ENCODE data around the gene ZNF566. TPM values are rescaled to one million over a fixed set of nuclear protein-coding genes. Genes with fewer than 3 reads are reported as not detected.
A peak's percentile ranks its signal among the peaks of the same experiment; 100 is the strongest.

ZNF566 gene
- total RNA-seq, 4 donors from 2014 or later = 7.3 to 14.6 (median 9.9) TPM

DNA sequence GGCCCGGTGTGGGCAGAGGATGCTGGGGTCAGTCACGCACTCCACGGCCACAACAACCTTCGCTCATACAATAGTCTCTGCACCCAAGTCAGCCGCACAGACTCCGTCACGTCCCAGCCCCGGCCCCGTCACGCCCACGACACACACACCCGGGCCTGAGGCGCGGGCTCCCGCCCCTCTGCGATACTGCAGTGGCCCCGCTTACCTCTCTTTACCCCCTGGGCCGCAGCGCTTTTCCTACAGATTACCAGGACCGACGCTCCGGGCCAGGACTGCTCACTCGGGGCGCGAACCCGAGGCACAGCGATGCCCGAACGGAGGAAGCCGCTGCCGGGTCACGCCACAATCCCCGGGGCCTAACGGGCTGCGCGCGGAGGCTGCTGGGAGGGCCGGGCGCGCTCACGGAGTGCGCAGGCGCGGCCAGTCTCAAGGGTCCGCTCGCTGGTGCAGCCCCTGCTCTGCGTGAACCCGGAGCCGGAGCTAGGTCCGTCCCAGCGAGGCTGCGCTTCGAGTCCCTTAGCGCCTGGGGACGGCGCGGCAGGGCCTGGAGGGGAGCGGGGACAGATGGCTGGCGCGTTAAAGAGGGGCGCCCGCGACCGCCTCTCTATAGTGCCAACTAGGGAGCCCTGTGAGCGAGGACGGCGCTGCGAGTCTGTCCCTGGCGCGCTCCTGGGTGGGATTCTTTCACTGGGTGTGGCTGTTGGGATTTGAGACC, 70.9 kb downstream of the ZNF566 start, which contains the start of gene ZFP82:
TSS of gene ZFP82 (minus strand) at position 358 of the 715 bp plus-strand sequence. CDS start 8,855 bp downstream, outside the sequence.
- peaks cover 16 to 41% (median 25%) of the 10 kb centered on the region in 4 donors for H3K4me1 ChIP-seq
- H3K4me3 ChIP-seq = peak within 1 kb of the TSS; percentile 77 to 88 (median 80)
- under 1% methylated on average over 23 of the region's 70 CpGs for WGBS
- H3K27me3 ChIP-seq = peaks cover 0 to 8% (median 0%) of the 10 kb centered on the region in 4 donors
- peaks cover 0 to 5% (median 0%) of the 10 kb centered on the region in 4 donors for H3K36me3 ChIP-seq
- TF ChIP-seq, protein P1, sequence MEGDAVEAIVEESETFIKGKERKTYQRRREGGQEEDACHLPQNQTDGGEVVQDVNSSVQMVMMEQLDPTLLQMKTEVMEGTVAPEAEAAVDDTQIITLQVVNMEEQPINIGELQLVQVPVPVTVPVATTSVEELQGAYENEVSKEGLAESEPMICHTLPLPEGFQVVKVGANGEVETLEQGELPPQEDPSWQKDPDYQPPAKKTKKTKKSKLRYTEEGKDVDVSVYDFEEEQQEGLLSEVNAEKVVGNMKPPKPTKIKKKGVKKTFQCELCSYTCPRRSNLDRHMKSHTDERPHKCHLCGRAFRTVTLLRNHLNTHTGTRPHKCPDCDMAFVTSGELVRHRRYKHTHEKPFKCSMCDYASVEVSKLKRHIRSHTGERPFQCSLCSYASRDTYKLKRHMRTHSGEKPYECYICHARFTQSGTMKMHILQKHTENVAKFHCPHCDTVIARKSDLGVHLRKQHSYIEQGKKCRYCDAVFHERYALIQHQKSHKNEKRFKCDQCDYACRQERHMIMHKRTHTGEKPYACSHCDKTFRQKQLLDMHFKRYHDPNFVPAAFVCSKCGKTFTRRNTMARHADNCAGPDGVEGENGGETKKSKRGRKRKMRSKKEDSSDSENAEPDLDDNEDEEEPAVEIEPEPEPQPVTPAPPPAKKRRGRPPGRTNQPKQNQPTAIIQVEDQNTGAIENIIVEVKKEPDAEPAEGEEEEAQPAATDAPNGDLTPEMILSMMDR (IDR thresholded peaks at IDR 0.05) = no peak
- TF ChIP-seq POLR2AphosphoS5 (IDR thresholded peaks at IDR 0.05) = peak; percentile 88
- TF ChIP-seq EP300 (IDR thresholded peaks at IDR 0.05) = no peak
- intact Hi-C loops (cut with DNase I) = no loop called here
- peak within 1 kb of the TSS; percentile 90 to 93 (median 92) for H3K27ac ChIP-seq (replicated peaks in 1 of 4)
- DNase-seq (ENCODE audit: extremely low spot score) = peak; percentile 92
- H3K9me3 ChIP-seq = no peaks in the 10 kb centered on the region

DNA sequence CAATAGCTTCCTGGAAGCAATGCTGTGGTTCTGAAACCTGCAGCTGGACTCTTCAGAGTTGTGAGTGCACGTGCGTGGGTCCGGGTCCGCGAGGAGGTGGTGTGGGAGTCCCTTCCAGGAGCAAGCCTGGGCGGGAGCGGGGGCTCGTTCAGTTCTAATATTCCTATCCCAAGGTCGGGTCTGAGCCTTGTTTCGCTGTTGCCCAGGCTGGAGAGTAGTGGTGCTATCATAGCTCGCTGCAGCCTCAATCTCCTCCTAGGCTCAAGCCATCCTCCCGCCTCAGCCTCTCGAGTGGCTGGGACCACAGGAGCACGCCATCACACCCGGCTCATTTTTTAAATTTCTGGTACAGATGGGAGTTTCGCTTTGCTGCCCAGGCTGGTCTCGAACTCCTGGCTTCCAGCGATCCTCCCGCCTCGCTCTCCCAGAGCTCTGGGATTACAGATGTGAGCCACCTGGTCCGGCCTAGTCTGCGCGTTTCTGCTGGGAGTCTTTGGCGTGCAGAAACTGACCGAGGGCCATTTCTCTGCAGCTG, 71.5 kb downstream of the ZNF566 start:
- peaks cover 0 to 8% (median 0%) of the 10 kb centered on the region in 4 donors for H3K36me3 ChIP-seq
- H3K27ac ChIP-seq (replicated peaks in 1 of 4) = peak overlapping the region; percentile 90 to 93 (median 92)
- H3K4me1 ChIP-seq = peaks cover 16 to 41% (median 25%) of the 10 kb centered on the region in 4 donors
- H3K4me3 ChIP-seq = peak overlapping the region; percentile 77 to 88 (median 80)
- H3K27me3 ChIP-seq = peaks cover 0 to 8% (median 0%) of the 10 kb centered on the region in 4 donors
- no peak for DNase-seq (ENCODE audit: extremely low spot score)
- intact Hi-C loops (cut with DNase I) = no loop called here
- TF ChIP-seq, protein P1 (IDR thresholded peaks at IDR 0.05) = no peak
- TF ChIP-seq POLR2A (IDR thresholded peaks at IDR 0.05; ENCODE audit: low read depth) (no peak), POLR2AphosphoS5 (IDR thresholded peaks at IDR 0.05) (no peak)
- no peaks in the 10 kb centered on the region for H3K9me3 ChIP-seq
- WGBS = 1% methylated on average over 10 of the region's 25 CpGs

DNA sequence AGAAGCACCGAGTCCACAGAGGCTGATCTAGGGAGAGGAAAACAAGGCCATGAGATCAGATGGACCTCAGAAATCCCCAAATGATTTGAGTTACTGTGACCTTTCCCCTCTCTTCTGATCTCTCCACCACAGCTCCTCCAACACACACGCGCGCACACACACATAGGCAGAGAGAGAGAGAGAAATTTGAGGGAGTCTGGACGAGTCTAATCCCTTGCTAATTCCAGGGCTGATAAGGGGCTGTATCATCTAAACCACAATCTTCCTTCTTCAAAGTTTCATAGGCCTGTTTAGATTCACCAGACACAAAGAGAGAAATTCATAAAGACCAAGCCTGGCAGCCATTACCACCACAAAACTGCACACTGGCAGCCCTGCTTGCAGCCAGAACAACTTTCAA, 79.5 kb downstream of the ZNF566 start:
- H3K4me3 ChIP-seq = no peak overlapping the region
- H3K36me3 ChIP-seq = peaks cover 38 to 58% (median 49%) of the 10 kb centered on the region in 4 donors
- 97% methylated on average over 5 of the region's 5 CpGs for WGBS
- no peak overlapping the region for H3K27ac ChIP-seq (replicated peaks in 1 of 4)
- H3K27me3 ChIP-seq = no peaks in the 10 kb centered on the region
- intact Hi-C loops (cut with DNase I) = no loop called here
- DNase-seq (ENCODE audit: extremely low spot score) = no peak
- no peak for TF ChIP-seq POLR2AphosphoS5 (IDR thresholded peaks at IDR 0.05)
- TF ChIP-seq EP300 (IDR thresholded peaks at IDR 0.05) = no peak
- TF ChIP-seq, protein P1 (IDR thresholded peaks at IDR 0.05) = no peak
- no peak for TF ChIP-seq POLR2A (IDR thresholded peaks at IDR 0.05; ENCODE audit: low read depth)
- no peaks in the 10 kb centered on the region for H3K4me1 ChIP-seq
- H3K9me3 ChIP-seq = no peaks in the 10 kb centered on the region

DNA sequence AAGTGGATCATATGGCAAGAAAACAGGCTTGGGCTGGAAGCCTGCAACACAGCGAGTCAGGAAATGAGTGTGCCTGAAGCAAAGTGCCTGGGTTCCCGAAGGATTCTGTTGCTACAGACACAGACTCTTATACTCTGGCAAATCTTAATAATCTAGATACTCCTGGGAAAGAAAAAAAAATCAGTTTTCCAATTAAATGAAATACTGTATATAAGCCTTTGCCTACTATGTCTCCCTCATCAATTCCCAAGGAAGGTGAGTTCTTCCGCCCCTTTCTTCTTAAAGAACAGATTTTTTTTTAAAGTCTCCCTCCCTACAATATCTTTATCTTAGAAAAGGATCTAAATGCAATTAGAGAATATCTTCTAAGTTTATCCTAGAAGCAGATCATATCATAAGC, 81.3 kb downstream of the ZNF566 start:
- WGBS = 94% methylated on average over 3 of the region's 3 CpGs
- no peaks in the 10 kb centered on the region for H3K9me3 ChIP-seq
- intact Hi-C loops (cut with DNase I) = no loop called here
- no peak overlapping the region for H3K27ac ChIP-seq (replicated peaks in 1 of 4)
- no peak for DNase-seq (ENCODE audit: extremely low spot score)
- TF ChIP-seq POLR2A (IDR thresholded peaks at IDR 0.05; ENCODE audit: low read depth) (no peak), EP300 (IDR thresholded peaks at IDR 0.05) (no peak), POLR2AphosphoS5 (IDR thresholded peaks at IDR 0.05) (no peak)
- TF ChIP-seq, protein P1 (IDR thresholded peaks at IDR 0.05) = no peak
- no peak overlapping the region for H3K4me3 ChIP-seq
- peaks cover 47 to 74% (median 65%) of the 10 kb centered on the region in 4 donors for H3K36me3 ChIP-seq
- H3K4me1 ChIP-seq = no peaks in the 10 kb centered on the region
- no peaks in the 10 kb centered on the region for H3K27me3 ChIP-seq

Data from esophagus muscularis mucosa (tissue), 4 donors.